SH-SY5Y (cell line): Measurements from ENCODE around the gene SKA3.

Experiments
- GATA2 ChIP-seq: IDR thresholded peaks from 2 replicates; pipeline ENCODE4 v1.6.1; 2011; ENCODE audit warnings: mild to moderate bottlenecking, low read depth, low read length
- GATA3 ChIP-seq: IDR thresholded peaks from 2 replicates; pipeline ENCODE4 v1.6.1; 2011; ENCODE audit warnings: low read depth, mild to moderate bottlenecking, low read length, moderate library complexity

Gene SKA3

GRCh38 chr13:21117104-21117809, 59.1 kb downstream of the SKA3 start:
- no peak for TF ChIP-seq GATA3
- TF ChIP-seq GATA2, result no peak

- TF ChIP-seq GATA2 (no peak), GATA3 (no peak)
Observed at GRCh38 chr13:21116141-21116540, 60.2 kb downstream of the SKA3 start.

- TF ChIP-seq GATA3, result no peak
- TF ChIP-seq GATA2, result no peak
Observed at GRCh38 chr13:21115231-21115630, 61.1 kb downstream of the SKA3 start.

- TF ChIP-seq GATA2 (no peak), GATA3 (no peak)
Observed at GRCh38 chr13:21111546-21111945, 64.8 kb downstream of the SKA3 start.

- TF ChIP-seq GATA2 (no peak), GATA3 (no peak)
Observed at GRCh38 chr13:21109168-21109567, 67.2 kb downstream of the SKA3 start.

GRCh38 chr13:21106089-21106488, 70.3 kb downstream of the SKA3 start:
- TF ChIP-seq GATA3, result no peak
- no peak for TF ChIP-seq GATA2

- TF ChIP-seq GATA3 (no peak), GATA2 (no peak)
Observed at GRCh38 chr13:21104199-21105019, 71.9 kb downstream of the SKA3 start.
